H1 (cell line): Measurements from ENCODE around the gene PSKH1. TPM values are rescaled to one million over a fixed set of nuclear protein-coding genes. Genes with fewer than 3 reads are reported as not detected.

Source experiments
- CTCF ChIA-PET: fragments of 300-600 bp; sonication (Branson Sonifier 250); formaldehyde crosslinking; loops from one replicate; lab custom pipeline; 2021; ENCODE audit not compliant: partially characterized antibody; lab: Charles Lee
- POLR2A ChIA-PET: fragments of 300-600 bp; sonication (Branson Sonifier 250); formaldehyde crosslinking; loops from one replicate; lab custom pipeline; 2021; ENCODE audit warnings: inconsistent platforms; ENCODE audit not compliant: partially characterized antibody; lab: Charles Lee
- DNase-seq, 2 experiments: peaks; one replicate each; pipeline versions ENCODE4 v3.0.0 to v3.0.0-alpha.2; 2010 to 2022; ENCODE audit warnings: low spot score in 2 of 2, low read depth in 1 of 2, mixed read lengths in 1 of 2
- FAIRE-seq: peaks from 2 replicates; lab custom pipeline; 2011; peaks lifted over from hg19 to GRCh38; lab: Jason Lieb, UNC
- H2AFZ ChIP-seq: 2 replicates; pipeline ENCODE4 v1.8.1; 2012; ENCODE audit warnings: low read length, inconsistent platforms
- H2AK5ac ChIP-seq: 2 replicates; pipeline ENCODE4 v1.6.1; 2013; ENCODE audit warnings: low read depth, low read length
- H2BK120ac ChIP-seq: replicated peaks from 2 replicates; pipeline ENCODE3; 2013; ENCODE audit warnings: low read depth, low read length, inconsistent platforms
- H2BK12ac ChIP-seq: 2 replicates; pipeline ENCODE4 v1.6.1; 2013; ENCODE audit warnings: low read depth, low read length
- H2BK15ac ChIP-seq: 2 replicates; pipeline ENCODE4 v1.6.1; 2013; ENCODE audit warnings: low read length
- H2BK20ac ChIP-seq: 2 replicates; pipeline ENCODE4 v1.6.1; 2013; ENCODE audit warnings: low read length
- H2BK5ac ChIP-seq: 2 replicates; pipeline ENCODE4 v1.6.1; 2013; ENCODE audit warnings: low read depth, low read length
- H3K14ac ChIP-seq: 2 replicates; pipeline ENCODE4 v1.6.1; 2013; ENCODE audit warnings: inconsistent platforms; ENCODE audit not compliant: insufficient read length
- H3K18ac ChIP-seq: 2 replicates; pipeline ENCODE4 v1.6.1; 2013; ENCODE audit warnings: low read length; ENCODE audit errors: extremely low read depth
- H3K23ac ChIP-seq: 2 replicates; pipeline ENCODE4 v1.6.1; 2013; ENCODE audit warnings: inconsistent platforms; ENCODE audit not compliant: insufficient read length
- H3K23me2 ChIP-seq: 2 replicates; pipeline ENCODE4 v1.6.1; 2013; ENCODE audit warnings: low read depth, low read length
- H3K27ac ChIP-seq: 2 replicates; pipeline ENCODE4 v1.6.1; 2011; ENCODE audit warnings: low read depth, low read length, inconsistent platforms
- H3K27me3 ChIP-seq, 4 experiments: replicated peaks in 1 of 4; 1 replicate in 1 of 4; 2 replicates in 3 of 4; pipeline versions ENCODE4 v1.6.1 to v1.8.1; 2011 to 2013; ENCODE audit warnings: low read length in 3 of 4, mild to moderate bottlenecking in 3 of 4, inconsistent platforms in 2 of 4, mixed read lengths in 2 of 4, moderate library complexity in 1 of 4; ENCODE audit not compliant: control insufficient read depth in 3 of 4, insufficient read depth in 3 of 4; ENCODE audit errors: extremely low read depth in 1 of 4
- H3K36me3 ChIP-seq, 4 experiments: 2 replicates each; pipeline versions ENCODE4 v1.6.1 to v1.8.1; 2011 to 2013; ENCODE audit warnings: mild to moderate bottlenecking in 4 of 4, low read length in 3 of 4, moderate library complexity in 2 of 4, control low read depth in 1 of 4, inconsistent platforms in 1 of 4; ENCODE audit not compliant: insufficient read depth in 4 of 4, control insufficient read depth in 2 of 4
- H3K4ac ChIP-seq: replicated peaks from 2 replicates; pipeline ENCODE3; 2013; ENCODE audit warnings: low read length, low read depth, mixed read lengths, inconsistent platforms; ENCODE audit not compliant: insufficient read length
- H3K4me1 ChIP-seq, 4 experiments: replicated peaks in 1 of 4; 1 replicate in 1 of 4; 2 replicates in 3 of 4; pipeline versions ENCODE4 v1.6.1 to v1.8.1; 2011 to 2013; ENCODE audit warnings: low read length in 3 of 4, inconsistent platforms in 2 of 4, mixed read lengths in 1 of 4; ENCODE audit not compliant: insufficient read depth in 4 of 4, control insufficient read depth in 3 of 4
- H3K4me2 ChIP-seq, 2 experiments: 2 replicates each; pipeline versions ENCODE4 v1.6.1 to v1.8.1; 2011 to 2013; ENCODE audit warnings: low read depth in 2 of 2, low read length in 2 of 2, control low read depth in 1 of 2, inconsistent platforms in 1 of 2, mild to moderate bottlenecking in 1 of 2; ENCODE audit not compliant: insufficient read depth in 1 of 2
- H3K4me3 ChIP-seq, 4 experiments: fragments of 200-600, 300-600 bp in 1 of 4; sonication (generic), shearing (Covaris generic), sonication (Bioruptor Twin) in 1 of 4; 2 replicates each; pipeline versions ENCODE4 v1.5.1 to v1.8.1; 2011 to 2016; ENCODE audit warnings: low read length in 4 of 4, low read depth in 3 of 4, control low read depth in 2 of 4, inconsistent platforms in 2 of 4, mild to moderate bottlenecking in 2 of 4, mixed read lengths in 1 of 4, moderate library complexity in 1 of 4; ENCODE audit not compliant: insufficient read depth in 2 of 4; ENCODE audit errors: extremely low read depth in 1 of 4
- H3K56ac ChIP-seq: replicated peaks from 2 replicates; pipeline ENCODE3; 2013; ENCODE audit warnings: low read depth, mild to moderate bottlenecking, mixed read lengths, low read length, inconsistent platforms; ENCODE audit not compliant: insufficient read length
- H3K79me1 ChIP-seq: 2 replicates; pipeline ENCODE4 v1.6.1; 2013; ENCODE audit warnings: low read depth, low read length, control low read depth
- H3K79me2 ChIP-seq, 2 experiments: 2 replicates each; pipeline versions ENCODE4 v1.6.1 to v1.8.1; 2012 to 2013; ENCODE audit warnings: low read length in 2 of 2, mild to moderate bottlenecking in 2 of 2, inconsistent platforms in 1 of 2; ENCODE audit not compliant: insufficient read depth in 2 of 2, control insufficient read depth in 1 of 2
- H3K9ac ChIP-seq, 4 experiments: replicated peaks in 1 of 4; 1 replicate in 1 of 4; 2 replicates in 3 of 4; pipeline versions ENCODE4 v1.6.1 to v1.8.1; 2011 to 2013; ENCODE audit warnings: low read depth in 3 of 4, low read length in 3 of 4, control low read depth in 2 of 4, mild to moderate bottlenecking in 2 of 4, moderate library complexity in 2 of 4, inconsistent platforms in 1 of 4; ENCODE audit errors: extremely low read depth in 1 of 4
- H3K9me3 ChIP-seq, 2 experiments: 2 replicates each; pipeline versions ENCODE4 v1.6.1 to v1.8.1; 2012 to 2013; ENCODE audit warnings: mild to moderate bottlenecking in 2 of 2, moderate library complexity in 2 of 2, control low read depth in 1 of 2, inconsistent platforms in 1 of 2, low read depth in 1 of 2, low read length in 1 of 2, mixed read lengths in 1 of 2; ENCODE audit not compliant: insufficient read depth in 2 of 2
- H4K20me1 ChIP-seq, 2 experiments: replicated peaks in 1 of 2; 2 replicates each; pipeline versions ENCODE3 to v1.8.1; 2011 to 2013; ENCODE audit warnings: inconsistent platforms in 2 of 2, low read length in 2 of 2, mild to moderate bottlenecking in 1 of 2; ENCODE audit not compliant: insufficient read depth in 2 of 2, control insufficient read depth in 1 of 2
- H4K5ac ChIP-seq: 2 replicates; pipeline ENCODE4 v1.6.1; 2013; ENCODE audit warnings: low read length, low read depth, mixed read lengths, inconsistent platforms; ENCODE audit not compliant: insufficient read length
- H4K8ac ChIP-seq: 2 replicates; pipeline ENCODE4 v1.8.0; 2013; ENCODE audit warnings: mild to moderate bottlenecking, moderate library complexity, low read length, inconsistent platforms; ENCODE audit not compliant: insufficient read depth; ENCODE audit errors: extremely low read depth
- H4K91ac ChIP-seq: replicated peaks from 2 replicates; pipeline ENCODE3; 2013; ENCODE audit warnings: low read length, mixed read lengths, inconsistent platforms; ENCODE audit not compliant: insufficient read length
- CTBP2 ChIP-seq: IDR thresholded peaks from 2 replicates; pipeline ENCODE4 v1.7.0; 2011; ENCODE audit warnings: borderline replicate concordance, mild to moderate bottlenecking, moderate library complexity, mixed read lengths, low read length; ENCODE audit not compliant: insufficient read depth, insufficient read length
- WGBS, 2 experiments: shearing (Covaris generic) in 1 of 2; methylation state at CpG; one replicate each; pipeline versions ENCODE4 v1.1.6 to v1.1.7; 2013 to 2015; ENCODE audit warnings: low lambda C conversion rate in 2 of 2, mixed read lengths in 2 of 2, inconsistent platforms in 1 of 2, low coverage in 1 of 2, missing lambda C conversion rate in 1 of 2; ENCODE audit not compliant: insufficient replicate concordance in 2 of 2, insufficient coverage in 1 of 2, insufficient read length in 1 of 2; ENCODE audit errors: extremely low coverage in 1 of 2, missing lambda C conversion rate in 1 of 2; 5-methylcytosine and 5-hydroxymethylcytosine counted together
- polyA plus RNA-seq, 7 experiments: library from polyadenylated mRNA; depleted of rRNA in 3 of 7; stranded (reverse) in 5 of 7; unstranded in 2 of 7; fragments of >200 nt in 5 of 7; fragments of 200-250 nt in 2 of 7; gene quantifications; 1 replicate in 5 of 7; 2 replicates in 1 of 7; 4 replicates in 1 of 7; pipeline versions ENCODE4 v1.2.1 to v1.2.3, GENCODE V29; 2011 to 2013; ENCODE audit warnings: missing spikeins in 2 of 7, mixed read lengths in 2 of 7
- total RNA-seq: library from RNA; stranded (reverse); fragmentation: NEBNext Ultra II Directional; extraction: Animal tissue kit (Norgen Biotek cat#: 25700); gene quantifications from 2 replicates; pipeline ENCODE4 v1.2.1, GENCODE V29; 2021

Gene PSKH1
- total and polyA plus RNA-seq, 2 of the 8 experiments (the other 6 are each of a cell fraction or from before 2014, with no cell fraction given), result 24.8 to 51.0 TPM

DNA sequence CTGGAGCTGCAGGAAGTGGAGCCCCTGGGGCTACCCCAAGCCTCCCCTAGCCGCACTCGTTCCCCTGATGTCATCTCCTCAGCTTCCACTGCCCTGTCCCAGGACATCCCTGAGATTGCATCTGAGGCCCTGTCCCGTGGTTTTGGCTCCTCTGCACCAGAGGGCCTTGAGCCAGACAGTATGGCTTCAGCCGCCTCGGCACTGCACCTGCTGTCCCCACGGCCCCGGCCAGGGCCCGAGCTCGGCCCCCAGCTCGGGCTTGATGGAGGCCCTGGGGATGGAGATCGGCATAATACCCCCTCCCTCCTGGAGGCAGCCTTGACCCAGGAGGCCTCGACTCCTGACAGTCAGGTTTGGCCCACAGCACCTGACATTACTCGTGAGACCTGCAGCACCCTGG lies 12.5 kb upstream of the PSKH1 start:
- 0 out of 2 replicates have a peak, but pooled peaks cover 2% of the 10 kb centered on the region for H3K23me2 ChIP-seq

More for the DNA sequence above, 12.5 kb upstream of the PSKH1 start:
- ChIA-PET POLR2A (interaction anchor here (0.8 kb wide), 1 partner anchor 9 kb away, joined by 4 read pairs; no protein-coding TSS in a partner anchor), CTCF (interaction anchor here (0.6 to 21.8 kb wide), 4 partner anchors 26 to 122 kb away, joined by 3 to 623 read pairs (median 26); partner anchors contain the start of genes CTRL, LCAT and PSMB10)
- H4K8ac ChIP-seq, result no peak overlapping the region
- 99% methylated on average over 13 of the region's 13 CpGs; no CpG with 5 or more reads in 1 of the 2 experiments for WGBS, 2 experiments
- H2AK5ac ChIP-seq, result no peak overlapping the region
- FAIRE-seq, result no peak
- H4K5ac ChIP-seq, result no peak overlapping the region
- TF ChIP-seq CTBP2, result no peak
- no peak for DNase-seq
- no peaks in the 10 kb centered on the region for H3K9me3 ChIP-seq
- H3K4ac ChIP-seq, result no peak overlapping the region
- H3K56ac ChIP-seq, result no peak overlapping the region
- H2AFZ ChIP-seq, result no peak overlapping the region
- H2BK12ac ChIP-seq, result no peak overlapping the region
- no peak overlapping the region for H3K4me2 ChIP-seq
- H3K23ac ChIP-seq, result no peak overlapping the region
- peaks cover 5 to 11% (median 7%) of the 10 kb centered on the region in 4 experiments; a peak in 6 of 7 replicates for H3K4me1 ChIP-seq
- H3K4me3 ChIP-seq, result no peak overlapping the region
- H3K27me3 ChIP-seq, result no peaks in the 10 kb centered on the region
- H2BK20ac ChIP-seq, result no peak overlapping the region
- H4K20me1 ChIP-seq, result peaks cover 17 to 20% of the 10 kb centered on the region in 2 experiments
- no peak overlapping the region for H2BK5ac ChIP-seq
- H3K9ac ChIP-seq, result no peak overlapping the region
- no peak overlapping the region for H3K27ac ChIP-seq
- no peak overlapping the region for H3K18ac ChIP-seq
- H3K14ac ChIP-seq, result no peak overlapping the region
- peaks cover 0 to 7% of the 10 kb centered on the region in 2 experiments; a peak in 1 of 4 replicates for H3K79me2 ChIP-seq
- H3K79me1 ChIP-seq, result peaks cover 6% of the 10 kb centered on the region
- H3K36me3 ChIP-seq, result peaks cover 34 to 60% (median 49%) of the 10 kb centered on the region in 4 experiments
- no peak overlapping the region for H2BK15ac ChIP-seq
- no peak overlapping the region for H4K91ac ChIP-seq
- no peak overlapping the region for H2BK120ac ChIP-seq
